Measurements from ENCODE around the gene RPTOR.
"Not testable (repeated sequence)": the region's sequence is repeated elsewhere in the genome, so short reads cannot be mapped to it uniquely, and the experiment has no call there.

Gene RPTOR

DNA sequence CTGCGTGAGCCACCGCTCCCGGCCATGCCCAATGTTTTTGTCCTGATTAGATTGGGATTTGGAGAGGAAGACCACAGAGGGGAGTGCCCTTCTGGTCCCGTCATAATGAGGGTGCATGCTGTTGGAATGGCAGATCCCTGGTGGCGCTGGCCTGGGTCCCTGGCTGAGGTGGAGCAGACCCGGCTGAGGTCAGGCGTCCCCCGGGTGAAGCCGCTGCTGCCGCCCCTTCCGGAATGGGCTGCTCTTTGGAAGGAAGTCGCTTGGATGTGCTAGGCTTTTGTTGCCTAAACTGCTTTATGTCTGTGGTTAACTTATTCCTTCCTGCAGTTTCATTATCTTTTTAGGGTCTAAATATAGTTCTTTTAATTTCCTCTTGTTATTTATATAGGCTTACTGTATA, 326.7 kb downstream of the RPTOR start:
- peak in 1 of 2 donors; percentile 26 for DNase-seq

DNA sequence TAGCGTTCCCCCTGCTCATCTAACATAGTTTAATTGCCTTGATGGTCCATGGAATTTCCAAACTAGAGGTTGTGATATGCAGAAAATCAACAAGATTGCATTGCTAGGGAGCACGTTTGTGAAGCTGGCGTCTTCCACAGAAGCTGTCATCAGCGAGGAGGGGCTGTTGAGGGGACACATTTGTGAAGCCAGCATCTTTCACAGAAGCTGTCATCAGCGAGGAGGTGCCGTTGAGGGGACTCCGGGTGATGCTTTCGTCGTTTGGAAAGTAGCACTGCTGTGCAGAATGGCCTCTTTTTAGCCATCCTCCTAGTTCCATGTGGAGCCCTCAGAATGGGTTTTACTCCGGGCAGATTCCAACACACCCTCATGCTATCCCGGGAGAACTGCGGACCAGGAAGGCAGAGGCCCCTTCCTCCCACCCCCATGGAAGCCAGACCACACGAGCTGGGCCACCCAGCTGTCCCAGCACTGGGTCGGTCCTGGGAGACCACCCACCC, 327.4 kb downstream of the RPTOR start:
- no peak for DNase-seq

DNA sequence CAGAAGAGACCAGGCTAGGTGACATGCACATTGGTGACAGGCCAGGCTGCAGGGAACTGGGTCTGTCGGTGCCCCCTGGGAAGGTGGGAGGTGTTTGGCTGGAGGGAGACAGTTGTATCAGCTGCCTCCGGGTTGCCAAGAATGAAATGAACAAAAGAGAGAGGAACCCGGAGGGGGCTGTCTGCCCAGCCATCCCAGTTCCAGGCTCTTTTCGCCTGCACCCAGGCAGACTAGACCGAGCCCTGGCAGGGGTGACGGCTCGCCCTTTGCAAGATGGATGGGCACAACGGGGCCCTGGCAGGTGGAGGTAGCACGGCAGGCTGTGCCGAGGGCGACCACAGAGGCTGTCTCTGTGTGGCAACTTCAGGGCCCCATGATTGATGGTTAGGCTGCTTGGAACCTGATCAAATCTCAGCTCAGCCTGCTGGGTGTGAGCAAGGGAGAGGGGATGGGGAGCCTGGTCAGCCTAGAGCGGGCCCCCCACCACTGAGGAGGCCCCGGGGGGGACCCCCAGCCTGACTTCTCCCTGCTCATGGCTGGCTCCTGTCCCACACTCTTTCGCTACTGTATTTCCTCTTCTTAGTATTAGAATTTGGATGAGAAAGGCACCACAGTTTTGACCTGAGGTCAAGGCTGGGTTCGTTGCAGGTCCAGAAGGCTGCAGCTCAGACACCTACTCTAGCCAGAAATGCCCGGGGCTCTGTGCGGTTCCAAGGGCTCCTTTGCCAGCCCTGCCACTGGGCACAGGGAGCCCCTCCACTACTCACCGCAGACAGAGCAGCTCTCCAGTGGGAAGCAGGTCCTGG, 328.1 kb downstream of the RPTOR start:
- no peak for DNase-seq

DNA sequence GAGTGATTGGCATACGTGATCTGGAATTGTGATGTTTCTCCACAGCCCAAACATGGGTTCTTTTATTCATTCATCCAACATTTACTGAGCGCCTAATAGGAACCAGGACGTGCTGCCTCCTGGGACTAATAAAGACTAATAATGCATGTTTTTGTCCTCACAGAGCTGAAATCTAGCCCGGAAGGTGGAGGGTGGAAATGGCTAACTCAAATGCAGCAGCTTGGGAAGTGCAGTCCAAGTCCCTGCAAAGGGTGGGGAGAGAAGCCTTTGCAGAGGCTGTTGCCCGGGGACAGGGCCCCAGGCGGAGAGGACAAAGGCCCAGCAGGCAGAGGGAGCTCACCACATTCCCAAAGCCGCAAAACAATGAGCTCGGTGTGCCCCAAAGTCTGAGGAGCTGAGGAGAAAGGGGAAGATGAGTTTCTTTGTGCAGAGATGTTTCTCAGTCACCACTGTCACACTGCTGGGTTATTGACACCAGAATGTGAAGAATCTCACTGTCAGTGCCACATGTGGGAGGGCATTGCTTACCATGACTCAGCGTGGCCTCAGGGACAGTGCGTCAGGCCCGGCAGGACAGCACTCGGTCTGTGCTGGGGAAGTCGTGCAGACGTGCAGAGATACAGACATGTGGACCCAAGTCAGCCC, 328.8 kb downstream of the RPTOR start:
- DNase-seq, result peak in 1 of 2 donors; percentile 35

DNA sequence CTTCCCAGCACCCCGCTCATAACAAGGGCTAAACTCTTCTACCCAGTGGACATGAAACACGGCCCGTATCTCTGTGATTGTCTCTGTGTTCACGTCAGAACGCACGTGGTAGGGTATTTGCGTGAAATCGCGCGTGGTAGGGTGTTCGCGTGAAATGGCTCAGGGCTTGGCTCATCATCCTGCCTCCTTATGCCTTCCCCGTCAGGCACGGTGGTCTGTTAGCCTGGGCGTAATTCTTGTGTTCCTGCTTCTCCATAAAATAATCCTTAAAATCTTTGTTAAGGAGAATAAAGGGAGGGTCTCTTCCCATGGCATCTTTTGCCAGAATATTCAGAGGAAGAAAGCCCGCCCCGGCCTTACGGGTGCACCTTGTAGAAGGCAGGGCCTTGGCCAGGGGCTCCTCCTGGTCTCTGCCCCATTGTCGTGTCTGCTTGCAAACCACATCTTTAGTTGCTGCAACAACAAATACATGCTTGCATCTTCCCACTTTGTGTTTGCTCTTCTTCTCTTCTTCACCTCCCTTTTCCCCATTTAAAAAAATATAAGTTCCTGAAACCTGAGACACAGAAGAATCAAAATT, 330.3 kb downstream of the RPTOR start:
- DNase-seq, result no peak

DNA sequence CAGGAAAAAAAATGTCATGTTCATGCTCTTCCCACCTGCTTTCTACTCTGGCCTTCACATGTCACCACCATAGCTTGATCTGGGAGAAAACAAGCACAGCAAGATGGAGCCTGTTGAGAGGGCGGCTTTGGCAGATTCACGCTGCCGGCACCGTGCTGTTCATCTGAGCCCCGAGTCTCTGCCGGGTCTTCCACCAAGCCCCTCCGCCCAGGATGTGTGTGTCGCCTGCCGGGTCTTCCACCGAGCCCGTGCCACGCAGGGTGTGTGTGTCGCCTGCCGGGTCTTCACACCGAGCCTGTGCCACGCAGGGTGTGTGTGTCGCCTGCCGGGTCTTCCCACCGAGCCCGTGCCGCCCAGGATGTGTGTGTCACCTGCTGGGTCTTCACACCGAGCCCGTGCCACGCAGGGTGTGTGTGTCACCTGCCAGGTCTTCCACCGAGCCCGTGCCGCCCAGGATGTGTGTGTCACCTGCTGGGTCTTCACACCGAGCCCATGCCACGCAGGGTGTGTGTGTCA, 330.9 kb downstream of the RPTOR start:
- not testable (repeated sequence) for DNase-seq

DNA sequence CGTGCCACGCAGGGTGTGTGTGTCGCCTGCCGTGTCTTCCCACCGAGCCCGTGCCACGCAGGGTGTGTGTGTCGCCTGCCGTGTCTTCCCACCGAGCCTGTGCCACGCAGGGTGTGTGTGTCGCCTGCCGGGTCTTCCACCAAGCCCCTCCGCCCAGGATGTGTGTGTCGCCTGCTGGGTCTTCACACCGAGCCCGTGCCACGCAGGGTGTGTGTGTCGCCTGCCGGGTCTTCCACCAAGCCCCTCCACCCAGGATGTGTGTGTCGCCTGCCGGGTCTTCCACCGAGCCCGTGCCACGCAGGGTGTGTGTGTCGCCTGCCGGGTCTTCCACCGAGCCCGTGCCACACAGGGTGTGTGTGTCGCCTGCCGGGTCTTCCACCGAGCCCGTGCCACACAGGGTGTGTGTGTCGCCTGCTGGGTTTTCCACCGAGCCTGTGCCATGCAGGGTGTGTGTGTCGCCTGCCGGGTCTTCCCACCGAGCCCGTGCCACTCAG, 331.9 kb downstream of the RPTOR start:
- not testable (repeated sequence) for DNase-seq

DNA sequence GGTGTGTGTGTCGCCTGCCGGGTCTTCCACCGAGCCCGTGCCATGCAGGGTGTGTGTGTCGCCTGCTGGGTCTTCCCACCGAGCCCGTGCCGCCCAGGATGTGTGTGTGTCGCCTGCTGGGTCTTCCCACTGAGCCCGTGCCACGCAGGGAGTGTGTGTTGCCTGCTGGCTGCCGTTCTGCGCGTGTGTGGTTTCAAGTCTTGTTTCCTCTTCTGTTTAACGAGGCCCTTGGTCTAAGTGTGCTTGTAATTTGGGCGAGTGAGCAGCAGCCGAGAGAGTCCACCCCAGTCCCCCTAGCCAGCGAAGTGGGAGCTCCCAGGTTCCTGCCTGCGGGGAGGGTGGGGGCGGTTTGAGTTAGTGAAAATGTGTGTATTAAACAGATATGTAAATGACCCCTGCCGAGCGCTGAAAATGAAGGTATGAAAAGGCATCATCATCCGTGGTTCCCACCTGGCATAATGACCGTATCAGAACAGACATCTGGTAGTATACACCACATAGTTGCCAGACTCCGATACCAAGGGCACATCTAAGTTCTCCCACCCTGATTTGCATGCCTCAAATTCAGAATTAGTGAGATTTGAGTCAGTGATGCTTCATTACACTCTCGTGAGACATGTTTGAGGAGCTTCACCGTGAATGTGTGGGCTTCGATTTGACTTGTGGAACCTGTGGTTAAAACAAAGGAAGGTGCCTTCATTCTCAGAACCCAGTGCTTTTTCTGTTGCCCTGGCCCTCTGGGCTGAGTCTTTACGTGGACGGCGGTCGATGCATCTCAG, 332.5 kb downstream of the RPTOR start:
- DNase-seq, result peak; percentile 24 to 34

DNA sequence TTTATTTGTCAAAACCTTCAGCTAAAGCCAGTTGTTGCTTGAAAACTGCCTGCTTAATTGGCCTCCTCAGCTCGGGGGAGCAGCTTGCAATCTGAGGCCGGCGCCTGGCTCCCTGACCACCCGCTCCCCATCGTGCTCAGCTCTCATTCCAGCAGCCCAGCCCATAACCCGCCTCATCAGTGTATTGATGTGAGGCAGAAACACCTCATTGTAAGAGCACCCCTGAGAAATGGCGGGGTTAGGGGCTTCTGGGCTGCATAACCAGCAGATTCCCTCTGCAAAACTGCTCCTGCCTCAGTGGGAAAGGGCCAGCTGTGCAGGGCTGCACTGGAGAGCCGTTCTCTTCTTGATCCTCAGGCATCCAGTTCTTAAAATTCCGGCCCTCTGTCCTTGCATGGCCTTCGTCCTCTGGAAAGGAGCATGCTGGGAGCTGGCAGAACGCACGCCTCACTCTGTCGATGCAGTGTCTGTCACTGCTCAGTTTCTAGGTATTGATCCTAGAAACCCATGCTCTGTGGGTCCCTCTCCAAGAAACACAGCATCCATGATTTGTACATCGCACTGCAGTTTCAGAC, 333.2 kb downstream of the RPTOR start:
- no peak for DNase-seq

DNA sequence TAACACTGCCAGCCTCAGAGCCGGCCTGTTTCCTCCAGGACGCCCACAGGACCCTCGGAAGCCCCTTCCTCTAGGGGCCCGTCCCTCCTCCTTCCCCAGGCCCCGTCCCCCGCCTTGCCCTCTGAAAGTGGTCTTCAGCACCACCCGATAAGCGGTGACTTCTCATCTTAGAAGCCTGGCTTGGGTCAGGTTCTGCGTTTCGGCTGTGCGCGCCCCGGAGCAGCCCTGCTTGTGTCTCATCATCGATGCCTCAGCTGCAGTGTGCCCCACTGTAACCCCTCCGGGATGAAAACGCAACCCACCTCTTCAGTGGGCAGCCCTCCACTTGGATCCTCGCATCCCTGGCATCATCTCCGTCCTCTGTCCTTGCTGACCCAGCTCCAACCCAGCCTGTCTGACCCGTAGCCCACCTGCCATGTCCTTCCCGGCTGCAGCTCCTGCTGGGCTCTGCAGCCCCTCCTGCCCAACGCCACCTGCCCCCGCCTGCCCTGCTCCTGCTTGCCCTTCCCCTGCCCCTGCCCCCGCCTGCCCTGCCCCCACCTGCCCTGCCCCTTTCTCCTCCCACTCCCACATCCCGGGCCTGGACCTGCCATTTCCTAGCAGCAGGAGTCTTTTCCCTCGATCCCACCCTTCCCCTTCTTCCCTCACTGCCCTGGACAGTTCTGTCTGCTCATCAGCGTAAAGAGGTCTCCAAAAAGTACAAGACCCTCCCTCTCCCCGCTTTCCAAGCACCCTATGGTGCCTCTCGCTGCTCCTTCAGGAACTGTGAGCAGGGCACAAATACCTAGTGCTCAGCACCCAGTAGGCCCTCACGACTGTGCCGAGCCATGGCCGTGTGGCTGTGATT, 334.5 kb downstream of the RPTOR start:
- DNase-seq, result no peak

DNA sequence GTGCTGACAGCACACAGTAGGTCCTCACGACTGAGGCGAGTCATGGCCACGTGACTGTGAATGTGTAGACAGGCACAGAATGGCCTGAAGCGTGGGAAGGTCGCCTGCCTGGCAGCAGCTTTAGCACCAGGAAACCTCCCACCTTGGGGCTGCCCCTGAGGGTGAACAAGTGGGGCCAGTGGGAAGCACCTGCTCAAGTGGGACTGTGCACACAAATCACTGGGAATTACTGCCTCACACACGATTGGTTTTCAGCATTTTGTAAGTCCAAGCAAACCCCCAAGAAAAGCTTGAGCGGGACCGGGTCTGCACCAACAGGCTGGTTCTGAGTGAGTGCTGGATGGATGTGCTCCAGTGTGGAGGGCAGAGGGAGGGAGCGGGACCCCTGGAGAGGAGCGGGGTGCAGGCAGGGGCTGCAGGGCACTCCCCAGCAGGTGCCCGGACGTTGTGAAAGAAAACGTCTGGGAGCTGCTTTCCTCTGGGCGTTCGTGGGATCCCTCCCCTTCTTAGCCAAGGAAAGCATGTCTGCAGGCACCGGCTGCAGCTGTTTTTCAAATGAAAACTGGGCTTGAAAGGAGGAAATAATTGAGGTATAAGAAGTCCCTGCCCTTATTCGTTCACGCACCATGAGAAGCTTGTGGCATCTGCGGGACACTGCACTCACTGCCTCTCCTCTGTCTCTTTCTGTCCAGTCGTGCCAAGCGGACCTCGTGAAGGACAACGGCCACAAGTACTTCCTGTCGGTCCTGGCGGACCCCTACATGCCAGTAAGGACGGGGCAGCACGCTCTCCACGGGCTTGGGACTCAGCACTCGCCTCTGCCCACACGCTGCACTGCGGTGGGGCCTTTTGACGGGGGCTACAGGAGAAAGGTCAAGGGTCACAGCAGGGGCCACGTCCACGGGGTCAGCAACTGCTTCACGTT, 335.3 kb downstream of the RPTOR start:
- DNase-seq, result no peak

DNA sequence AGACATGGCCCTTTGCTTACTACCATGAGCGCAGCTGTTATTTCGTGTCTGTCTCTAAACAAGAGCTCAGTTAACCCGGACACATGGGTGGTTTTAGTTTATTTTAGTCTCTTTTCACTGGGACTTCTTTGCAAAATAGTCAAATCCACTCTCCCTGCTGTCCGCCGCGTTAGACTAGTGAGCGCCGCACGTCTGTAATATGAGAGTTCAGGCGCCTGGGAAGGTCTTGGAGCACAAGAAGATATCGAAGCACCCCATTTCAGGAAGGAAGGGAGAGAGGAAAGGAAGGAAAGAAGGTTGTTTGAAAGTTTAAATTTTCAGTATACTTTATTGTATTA, 336.0 kb downstream of the RPTOR start:
- no peak for DNase-seq

DNA sequence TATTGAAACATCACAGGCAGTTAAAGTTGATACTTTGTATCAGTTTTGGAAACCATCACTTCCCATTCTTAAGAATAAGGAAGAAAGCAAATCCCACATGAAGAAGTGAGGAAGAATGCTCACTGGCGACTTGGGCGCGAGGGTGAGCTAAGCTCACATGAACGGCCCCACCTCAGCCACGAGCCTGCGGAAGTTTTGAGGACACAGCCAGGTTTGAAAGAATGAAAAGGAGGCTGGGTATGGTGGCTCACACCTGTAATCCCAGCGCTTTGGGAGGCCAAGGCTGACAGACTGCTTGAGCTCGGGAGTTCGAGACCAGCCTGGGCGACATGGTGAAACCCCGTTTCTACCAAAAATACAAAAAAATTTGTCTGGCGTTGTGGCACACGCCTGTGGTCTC, 336.7 kb downstream of the RPTOR start:
- no peak for DNase-seq

DNA sequence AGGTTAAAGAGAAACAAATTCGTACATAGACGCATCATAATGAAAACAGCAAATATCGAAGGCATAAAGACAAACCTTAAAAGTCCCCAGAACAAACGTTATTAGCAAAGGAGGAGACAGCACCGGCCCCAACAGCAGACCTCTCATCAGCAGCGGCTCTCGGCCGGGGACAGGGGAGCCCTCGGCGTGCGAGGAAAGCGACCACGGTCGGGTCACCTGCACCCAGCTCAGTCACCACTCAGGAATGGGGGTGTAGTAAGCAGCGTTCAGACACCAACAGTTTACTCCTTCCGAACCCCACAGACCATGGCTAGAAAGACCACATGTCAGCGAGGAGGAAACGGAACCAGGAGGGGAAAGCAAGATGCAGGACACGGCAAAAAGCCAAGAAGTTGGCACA, 337.7 kb downstream of the RPTOR start:
- DNase-seq, result no peak

DNA sequence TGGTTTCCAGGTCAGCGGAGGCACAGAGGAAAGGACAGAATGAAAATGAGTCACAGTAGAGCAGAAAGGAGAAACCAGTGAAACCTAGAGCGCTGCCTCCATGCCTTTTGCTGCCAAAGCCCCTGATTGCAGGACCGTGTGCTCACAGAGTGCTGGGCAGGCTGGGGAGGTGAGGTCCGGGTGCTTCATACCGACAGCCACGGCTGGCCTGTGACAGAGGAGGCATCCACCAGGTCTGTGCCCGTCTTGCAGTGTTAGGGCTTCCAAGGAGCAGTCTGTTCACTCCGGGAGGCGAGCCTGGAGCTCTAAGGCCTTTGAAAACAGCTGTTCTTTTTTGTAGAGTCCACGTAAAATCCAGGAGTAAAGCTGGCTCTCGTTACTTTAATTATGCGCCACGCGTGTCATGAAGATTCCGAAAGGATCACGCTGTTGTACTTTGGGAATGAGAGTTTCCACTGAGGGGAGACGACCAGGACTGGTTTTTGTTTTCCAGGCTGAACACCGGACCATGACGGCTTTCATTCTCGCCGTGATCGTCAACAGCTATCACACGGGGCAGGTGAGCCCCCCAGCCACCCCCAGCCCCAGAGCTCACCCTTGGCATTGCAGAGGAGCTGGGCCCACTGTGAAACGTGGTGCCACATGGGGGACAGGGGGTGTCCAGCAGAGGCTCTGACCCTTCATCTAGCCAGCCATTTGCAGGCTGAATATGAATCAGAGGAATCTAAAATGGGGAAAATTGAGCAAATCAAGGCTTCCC, 338.5 kb downstream of the RPTOR start:
- no peak for DNase-seq

DNA sequence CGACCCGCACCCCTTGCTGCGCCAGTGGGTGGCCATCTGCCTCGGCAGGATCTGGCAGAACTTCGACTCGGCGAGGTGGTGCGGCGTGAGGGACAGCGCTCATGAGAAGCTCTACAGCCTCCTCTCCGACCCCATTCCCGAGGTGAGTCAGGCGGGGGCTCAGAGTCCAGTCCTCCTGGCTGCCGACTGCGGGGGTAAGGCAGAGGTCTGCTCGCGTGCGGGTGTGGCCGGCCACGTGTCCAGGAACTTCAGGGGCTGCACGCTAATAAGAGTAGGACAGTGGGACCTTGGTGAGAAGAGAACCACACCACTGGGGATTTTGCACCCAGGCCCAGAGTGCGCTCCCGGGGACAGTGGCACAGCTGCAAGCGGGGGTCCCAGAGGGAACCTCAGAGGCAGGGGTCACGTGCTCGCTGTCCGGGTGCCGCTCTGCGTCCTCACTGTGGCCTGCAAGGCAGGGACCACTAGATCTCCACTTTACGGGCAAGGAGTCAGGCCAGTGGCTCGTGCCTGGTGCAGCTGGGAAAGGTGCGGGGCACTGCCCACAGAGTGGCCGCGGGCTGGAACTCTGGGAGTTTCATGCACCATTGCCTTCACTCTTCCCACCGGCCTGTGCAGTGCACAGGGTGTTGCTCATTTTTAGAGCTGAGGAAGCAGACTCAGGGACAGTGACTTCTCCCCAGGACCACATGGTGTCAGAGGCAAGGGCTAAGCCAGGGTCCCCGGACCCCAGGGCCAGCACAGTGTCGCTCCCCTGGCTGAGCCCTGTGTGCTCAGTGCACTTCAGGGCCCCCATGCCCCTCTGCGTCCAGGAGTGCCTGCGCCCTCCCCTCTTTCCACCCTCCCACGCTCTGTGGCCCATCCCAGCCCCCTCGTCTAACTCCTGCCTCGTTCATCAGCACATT, 339.4 kb downstream of the RPTOR start:
- DNase-seq, result no peak

DNA sequence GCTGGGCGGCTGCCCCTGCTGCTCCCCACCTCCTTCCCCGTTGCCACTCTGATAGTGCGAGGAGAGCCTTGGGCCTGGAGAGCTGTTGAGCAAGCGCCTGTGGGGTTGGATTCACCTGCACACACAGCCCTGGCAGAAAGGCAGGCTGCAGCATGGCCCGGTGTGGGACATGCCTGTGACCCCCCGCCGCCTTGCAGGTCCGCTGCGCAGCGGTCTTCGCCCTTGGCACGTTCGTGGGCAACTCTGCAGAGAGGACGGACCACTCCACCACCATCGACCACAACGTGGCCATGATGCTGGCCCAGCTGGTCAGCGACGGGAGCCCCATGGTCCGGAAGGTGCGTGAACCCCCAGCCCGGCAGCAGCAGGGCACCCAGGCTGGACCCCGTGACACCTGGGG, 340.2 kb downstream of the RPTOR start:
- DNase-seq, result no peak

DNA sequence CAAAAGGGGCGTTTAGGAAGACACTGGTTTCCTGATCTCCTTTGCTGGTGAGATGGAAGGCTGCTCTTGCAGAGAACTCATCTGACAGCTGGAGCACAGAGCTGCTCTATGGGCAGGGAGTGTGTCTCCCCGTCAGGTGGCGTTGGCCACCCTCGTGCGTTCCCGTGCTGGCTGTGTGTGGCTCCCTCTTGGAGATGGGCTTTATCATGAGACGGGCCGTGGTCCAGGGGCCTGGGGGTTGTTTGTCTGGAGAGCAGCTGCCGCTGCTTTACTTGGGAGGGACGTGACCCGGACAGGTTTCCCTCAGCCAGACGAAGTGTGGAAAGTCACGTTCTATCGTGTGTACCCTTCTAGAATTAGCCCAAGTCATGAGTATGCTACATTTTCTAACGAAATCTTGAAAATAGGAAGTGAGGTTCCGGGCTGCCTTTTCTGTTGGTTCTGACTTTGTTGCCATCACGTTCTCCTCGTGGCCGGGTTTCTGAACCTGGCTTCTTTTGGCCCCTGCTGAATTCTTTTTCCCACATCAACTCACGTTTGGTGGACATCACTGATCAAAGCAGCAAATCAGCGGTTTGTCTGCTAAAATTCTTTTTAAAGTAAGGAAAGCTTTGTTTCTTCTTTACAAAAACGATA, 341.4 kb downstream of the RPTOR start:
- DNase-seq, result no peak

All from CD4-positive, alpha-beta T cell treated with Interleukin-1 beta for 1 hour (primary cell).